Right renal pelvis (tissue), 4 donors: Measurements from ENCODE around the gene EYA2. TPM values are rescaled to one million over a fixed set of nuclear protein-coding genes. Genes with fewer than 3 reads are reported as not detected.
"Not testable (repeated sequence)": the region's sequence is repeated elsewhere in the genome, so short reads cannot be mapped to it uniquely, and the experiment has no call there.

Experiments used
- DNase-seq, 4 donors: peaks; one replicate each; pipeline ENCODE4 v3.0.0-alpha.2; 2013; ENCODE audit warnings: low read depth in 4 of 4, low spot score in 3 of 4, missing footprints in 1 of 4
- polyA plus RNA-seq, 4 donors: library from polyadenylated mRNA; unstranded; fragments of 120-200 nt; gene quantifications; one replicate each; pipeline ENCODE4 v1.2.1, GENCODE V29; 2013; ENCODE audit not compliant: insufficient read length in 4 of 4

The EYA2 gene
- polyA plus RNA-seq, 4 donors = 0.67 to 1.7 (median 1.0) TPM

- DNase-seq = no peak
Measured at GRCh38 chr20:46929902-46930301, 35.3 kb downstream of the EYA2 start.

- no peak for DNase-seq
Measured at GRCh38 chr20:46930640-46931339, 36.1 kb downstream of the EYA2 start.

GRCh38 chr20:46931699-46932098 lies 37.1 kb downstream of the EYA2 start:
- DNase-seq = no peak

GRCh38 chr20:46932439-46932838 lies 37.8 kb downstream of the EYA2 start:
- DNase-seq = not testable (repeated sequence)

- DNase-seq = no peak
Measured at GRCh38 chr20:46933150-46933549, 38.5 kb downstream of the EYA2 start.

- DNase-seq = no peak
Measured at GRCh38 chr20:46934746-46935287, 40.2 kb downstream of the EYA2 start.

GRCh38 chr20:46935394-46936017 lies 40.9 kb downstream of the EYA2 start:
- DNase-seq = no peak

GRCh38 chr20:46936415-46937156 lies 41.9 kb downstream of the EYA2 start:
- no peak for DNase-seq

- no peak for DNase-seq
Measured at GRCh38 chr20:46937157-46937523, 42.5 kb downstream of the EYA2 start.

- DNase-seq = no peak
Measured at GRCh38 chr20:46937533-46938226, 43.0 kb downstream of the EYA2 start.

- DNase-seq = no peak
Measured at GRCh38 chr20:46938434-46938833, 43.8 kb downstream of the EYA2 start.

- no peak for DNase-seq
Measured at GRCh38 chr20:46939031-46939965, 44.7 kb downstream of the EYA2 start.

- DNase-seq = no peak
Measured at GRCh38 chr20:46940616-46941015, 46.0 kb downstream of the EYA2 start.

- no peak for DNase-seq
Measured at GRCh38 chr20:46941404-46941803, 46.8 kb downstream of the EYA2 start.

- DNase-seq = no peak
Measured at GRCh38 chr20:46943861-46944591, 49.4 kb downstream of the EYA2 start.

- DNase-seq = no peak
Measured at GRCh38 chr20:46945465-46945864, 50.8 kb downstream of the EYA2 start.

GRCh38 chr20:46946181-46946624 lies 51.6 kb downstream of the EYA2 start:
- no peak for DNase-seq

- DNase-seq = no peak
Measured at GRCh38 chr20:46946796-46947195, 52.2 kb downstream of the EYA2 start.

- no peak for DNase-seq
Measured at GRCh38 chr20:46948081-46948480, 53.4 kb downstream of the EYA2 start.
